Measurements from ENCODE around the gene EDRF1.

DNA sequence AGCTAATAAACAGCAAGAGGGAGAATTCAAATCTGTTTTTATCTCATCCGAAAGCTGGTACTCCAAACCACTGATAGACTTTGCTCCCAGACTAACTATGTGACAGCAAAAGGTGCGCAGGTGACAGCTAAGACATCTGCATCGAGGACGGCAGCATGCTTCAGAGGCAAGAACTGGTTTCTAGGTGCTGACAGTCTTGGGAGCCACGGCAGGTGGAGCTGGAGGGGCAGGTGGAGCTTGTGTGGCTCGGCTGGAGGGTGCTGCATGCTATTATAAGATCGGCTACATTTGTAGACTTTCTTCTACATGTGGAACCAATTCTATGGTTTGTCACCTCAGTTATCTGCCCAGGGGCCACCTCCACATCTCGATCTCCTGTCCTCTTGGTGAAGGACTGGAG, 77.9 kb downstream of the EDRF1 start:
- TF ChIP-seq, protein P1, sequence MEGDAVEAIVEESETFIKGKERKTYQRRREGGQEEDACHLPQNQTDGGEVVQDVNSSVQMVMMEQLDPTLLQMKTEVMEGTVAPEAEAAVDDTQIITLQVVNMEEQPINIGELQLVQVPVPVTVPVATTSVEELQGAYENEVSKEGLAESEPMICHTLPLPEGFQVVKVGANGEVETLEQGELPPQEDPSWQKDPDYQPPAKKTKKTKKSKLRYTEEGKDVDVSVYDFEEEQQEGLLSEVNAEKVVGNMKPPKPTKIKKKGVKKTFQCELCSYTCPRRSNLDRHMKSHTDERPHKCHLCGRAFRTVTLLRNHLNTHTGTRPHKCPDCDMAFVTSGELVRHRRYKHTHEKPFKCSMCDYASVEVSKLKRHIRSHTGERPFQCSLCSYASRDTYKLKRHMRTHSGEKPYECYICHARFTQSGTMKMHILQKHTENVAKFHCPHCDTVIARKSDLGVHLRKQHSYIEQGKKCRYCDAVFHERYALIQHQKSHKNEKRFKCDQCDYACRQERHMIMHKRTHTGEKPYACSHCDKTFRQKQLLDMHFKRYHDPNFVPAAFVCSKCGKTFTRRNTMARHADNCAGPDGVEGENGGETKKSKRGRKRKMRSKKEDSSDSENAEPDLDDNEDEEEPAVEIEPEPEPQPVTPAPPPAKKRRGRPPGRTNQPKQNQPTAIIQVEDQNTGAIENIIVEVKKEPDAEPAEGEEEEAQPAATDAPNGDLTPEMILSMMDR (IDR thresholded peaks at IDR 0.05): no peak
- TF ChIP-seq NR2C2 (CRISPR knock-in tag; IDR thresholded peaks at IDR 0.05) (no peak), ATF1 (CRISPR knock-in tag; IDR thresholded peaks at IDR 0.05) (no peak), NR3C1 (CRISPR knock-in tag; conservative IDR thresholded peaks at IDR 0.05; ENCODE audit: low read depth) (no peak), CREB1 (CRISPR knock-in tag; IDR thresholded peaks at IDR 0.05) (no peak), RELA (CRISPR knock-in tag; IDR thresholded peaks at IDR 0.05; ENCODE audit: borderline replicate concordance) (no peak), ESRRA (CRISPR knock-in tag; IDR thresholded peaks at IDR 0.05; ENCODE audit: borderline replicate concordance) (no peak), NFYB (CRISPR knock-in tag; conservative IDR thresholded peaks at IDR 0.05; ENCODE audit: low read depth) (no peak), FOXJ3 (CRISPR knock-in tag; IDR thresholded peaks at IDR 0.05; ENCODE audit: borderline replicate concordance) (no peak), ZNF121 (CRISPR knock-in tag; IDR thresholded peaks at IDR 0.05) (no peak), TEAD4 (CRISPR knock-in tag; IDR thresholded peaks at IDR 0.05) (no peak)
- TF ChIP-seq, protein P2, sequence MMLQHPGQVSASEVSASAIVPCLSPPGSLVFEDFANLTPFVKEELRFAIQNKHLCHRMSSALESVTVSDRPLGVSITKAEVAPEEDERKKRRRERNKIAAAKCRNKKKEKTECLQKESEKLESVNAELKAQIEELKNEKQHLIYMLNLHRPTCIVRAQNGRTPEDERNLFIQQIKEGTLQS (CRISPR knock-in tag; conservative IDR thresholded peaks at IDR 0.05): no peak
- TF ChIP-seq, protein P3, sequence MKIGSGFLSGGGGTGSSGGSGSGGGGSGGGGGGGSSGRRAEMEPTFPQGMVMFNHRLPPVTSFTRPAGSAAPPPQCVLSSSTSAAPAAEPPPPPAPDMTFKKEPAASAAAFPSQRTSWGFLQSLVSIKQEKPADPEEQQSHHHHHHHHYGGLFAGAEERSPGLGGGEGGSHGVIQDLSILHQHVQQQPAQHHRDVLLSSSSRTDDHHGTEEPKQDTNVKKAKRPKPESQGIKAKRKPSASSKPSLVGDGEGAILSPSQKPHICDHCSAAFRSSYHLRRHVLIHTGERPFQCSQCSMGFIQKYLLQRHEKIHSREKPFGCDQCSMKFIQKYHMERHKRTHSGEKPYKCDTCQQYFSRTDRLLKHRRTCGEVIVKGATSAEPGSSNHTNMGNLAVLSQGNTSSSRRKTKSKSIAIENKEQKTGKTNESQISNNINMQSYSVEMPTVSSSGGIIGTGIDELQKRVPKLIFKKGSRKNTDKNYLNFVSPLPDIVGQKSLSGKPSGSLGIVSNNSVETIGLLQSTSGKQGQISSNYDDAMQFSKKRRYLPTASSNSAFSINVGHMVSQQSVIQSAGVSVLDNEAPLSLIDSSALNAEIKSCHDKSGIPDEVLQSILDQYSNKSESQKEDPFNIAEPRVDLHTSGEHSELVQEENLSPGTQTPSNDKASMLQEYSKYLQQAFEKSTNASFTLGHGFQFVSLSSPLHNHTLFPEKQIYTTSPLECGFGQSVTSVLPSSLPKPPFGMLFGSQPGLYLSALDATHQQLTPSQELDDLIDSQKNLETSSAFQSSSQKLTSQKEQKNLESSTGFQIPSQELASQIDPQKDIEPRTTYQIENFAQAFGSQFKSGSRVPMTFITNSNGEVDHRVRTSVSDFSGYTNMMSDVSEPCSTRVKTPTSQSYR (CRISPR knock-in tag; IDR thresholded peaks at IDR 0.05): no peak
